GM12878 (cell line): Measurements from ENCODE around the gene PRR7. TPM values are rescaled to one million over a fixed set of nuclear protein-coding genes. Genes with fewer than 3 reads are reported as not detected.

Source experiments
- BACH1 ChIP-seq: fragments of 450-650 bp; IDR thresholded peaks from 2 replicates; pipeline ENCODE4 v1.6.1; 2017; ENCODE audit warnings: mild to moderate bottlenecking, borderline replicate concordance
- CHD4 ChIP-seq: fragments of 200-600 bp; sonication (generic); IDR thresholded peaks from 2 replicates; pipeline ENCODE4 v1.6.1; 2016; ENCODE audit warnings: mild to moderate bottlenecking
- CREB1 ChIP-seq: IDR thresholded peaks from 2 replicates; pipeline ENCODE4 v1.6.1; 2012; ENCODE audit warnings: low read depth, mild to moderate bottlenecking, inconsistent platforms
- EED ChIP-seq: sonication (generic); IDR thresholded peaks from 2 replicates; pipeline ENCODE4 v1.6.1; 2016; ENCODE audit warnings: antibody characterized with exemption, low read depth
- EZH2 ChIP-seq: IDR thresholded peaks from 2 replicates; pipeline ENCODE4 v1.6.1; 2012; ENCODE audit warnings: low read depth, mild to moderate bottlenecking, control low read depth, inconsistent platforms, low read length, borderline replicate concordance; ENCODE audit not compliant: control insufficient read depth
- HDAC6 ChIP-seq: fragments of 200-600 bp; sonication (generic); IDR thresholded peaks from one replicate; pipeline ENCODE4 v1.8.0; 2017; ENCODE audit warnings: antibody characterized with exemption; ENCODE audit not compliant: unreplicated experiment
- MEF2B ChIP-seq: fragments of 450-650 bp; IDR thresholded peaks from 2 replicates; pipeline ENCODE4 v1.6.1; 2018; ENCODE audit warnings: mild to moderate bottlenecking, moderate library complexity; ENCODE audit not compliant: partially characterized antibody, poor library complexity, severe bottlenecking
- MYB ChIP-seq: fragments of 150-350 bp; IDR thresholded peaks from 2 replicates; pipeline ENCODE4 v1.6.1; 2014; ENCODE audit warnings: mild to moderate bottlenecking, low read depth, low read length, borderline replicate concordance
- NFYA ChIP-seq: IDR thresholded peaks from 2 replicates; pipeline ENCODE4 v1.6.1; 2011; ENCODE audit warnings: low read depth, mild to moderate bottlenecking, low read length, improper control_type of control experiment, borderline replicate concordance
- NR2C1 ChIP-seq: fragments of 450-650 bp; IDR thresholded peaks from 2 replicates; pipeline ENCODE4 v1.6.1; 2017; ENCODE audit warnings: antibody characterized with exemption, mild to moderate bottlenecking, moderate library complexity
- NR2C2 ChIP-seq: IDR thresholded peaks from 2 replicates; pipeline ENCODE4 v1.6.1; 2011; ENCODE audit warnings: borderline replicate concordance, low read depth; ENCODE audit not compliant: control insufficient read depth, insufficient read length
- PML ChIP-seq: IDR thresholded peaks from 2 replicates; pipeline ENCODE4 v1.6.1; 2012; ENCODE audit warnings: low read length, inconsistent platforms
- POLR2A ChIP-seq: IDR thresholded peaks from 2 replicates; pipeline ENCODE4 v1.6.1; 2011; ENCODE audit warnings: low read depth, mild to moderate bottlenecking, low read length
- POLR2AphosphoS2 ChIP-seq: IDR thresholded peaks from 2 replicates; pipeline ENCODE4 v1.6.1; 2011; ENCODE audit warnings: low read depth, mild to moderate bottlenecking, low read length, improper control_type of control experiment, moderate library complexity
- RAD51 ChIP-seq: fragments of 450-650 bp; IDR thresholded peaks from 2 replicates; pipeline ENCODE4 v1.6.1; 2016; ENCODE audit warnings: moderate library complexity, mild to moderate bottlenecking, inconsistent platforms
- SMARCA5 ChIP-seq: fragments of 450-650 bp; IDR thresholded peaks from 2 replicates; pipeline ENCODE4 v1.6.1; 2017; ENCODE audit warnings: mild to moderate bottlenecking
- SREBF1 ChIP-seq: IDR thresholded peaks from 2 replicates; pipeline ENCODE4 v1.6.1; 2012; ENCODE audit warnings: mild to moderate bottlenecking, low read length
- TCF7 ChIP-seq: IDR thresholded peaks from 2 replicates; pipeline ENCODE4 v1.6.1; 2014; ENCODE audit warnings: antibody characterized with exemption, borderline replicate concordance
- ZZZ3 ChIP-seq: IDR thresholded peaks from 2 replicates; pipeline ENCODE4 v1.6.1; 2011; ENCODE audit warnings: low read depth; ENCODE audit not compliant: control insufficient read depth, insufficient read length
- polyA plus RNA-seq, 11 experiments: library from polyadenylated mRNA; depleted of rRNA in 4 of 11; unstranded in 6 of 11; stranded (reverse) in 5 of 11; fragments of >200 nt; fragmentation: Nextera tagmentation in 4 of 11; fragmentation: Illumina TruSeq in 1 of 11; extraction: Ambion mirVana in 4 of 11; extraction: Trizol in 1 of 11; gene quantifications; 1 replicate in 1 of 11; 2 replicates in 10 of 11; pipeline versions ENCODE4 v1.2.1 to v1.2.3, GENCODE V29; 2011 to 2016; ENCODE audit warnings: inconsistent platforms in 2 of 11, missing spikeins in 2 of 11, low read depth in 1 of 11
- total RNA-seq, 4 experiments: library from RNA; depleted of rRNA in 3 of 4; stranded (reverse); fragments of >200 nt in 3 of 4; fragmentation: Illumina TruSeq in 1 of 4; extraction: Trizol in 1 of 4; gene quantifications; 2 replicates each; pipeline versions ENCODE4 v1.2.1 to v1.2.3, GENCODE V29; 2013 to 2021
- TF ChIP-seq, protein P1 (sequence below): IDR thresholded peaks from 2 replicates; pipeline ENCODE4 v1.6.1; 2011; ENCODE audit warnings: mild to moderate bottlenecking, low read depth, low read length, moderate library complexity; ENCODE audit not compliant: insufficient replicate concordance
- TF ChIP-seq, protein P2 (sequence below): fragments of 450-650 bp; IDR thresholded peaks from 2 replicates; pipeline ENCODE4 v1.6.1; 2016; ENCODE audit warnings: mild to moderate bottlenecking, moderate library complexity, borderline replicate concordance
- TF ChIP-seq, protein P3 (sequence below): IDR thresholded peaks from 2 replicates; pipeline ENCODE4 v1.6.1; 2012; ENCODE audit warnings: low read depth, low read length, improper control_type of control experiment
- TF ChIP-seq, protein P4 (sequence below): IDR thresholded peaks from 2 replicates; pipeline ENCODE4 v1.6.1; 2011; ENCODE audit warnings: borderline replicate concordance, low read depth, mild to moderate bottlenecking, moderate library complexity, low read length; ENCODE audit not compliant: insufficient read depth, poor library complexity, severe bottlenecking

PRR7 gene
- total and polyA plus RNA-seq, 10 of the 15 experiments (the other 5 are each of a cell fraction or from before 2014, with no cell fraction given), result 0.09 to 18.8 (median 4.6) TPM; not detected in 2

DNA sequence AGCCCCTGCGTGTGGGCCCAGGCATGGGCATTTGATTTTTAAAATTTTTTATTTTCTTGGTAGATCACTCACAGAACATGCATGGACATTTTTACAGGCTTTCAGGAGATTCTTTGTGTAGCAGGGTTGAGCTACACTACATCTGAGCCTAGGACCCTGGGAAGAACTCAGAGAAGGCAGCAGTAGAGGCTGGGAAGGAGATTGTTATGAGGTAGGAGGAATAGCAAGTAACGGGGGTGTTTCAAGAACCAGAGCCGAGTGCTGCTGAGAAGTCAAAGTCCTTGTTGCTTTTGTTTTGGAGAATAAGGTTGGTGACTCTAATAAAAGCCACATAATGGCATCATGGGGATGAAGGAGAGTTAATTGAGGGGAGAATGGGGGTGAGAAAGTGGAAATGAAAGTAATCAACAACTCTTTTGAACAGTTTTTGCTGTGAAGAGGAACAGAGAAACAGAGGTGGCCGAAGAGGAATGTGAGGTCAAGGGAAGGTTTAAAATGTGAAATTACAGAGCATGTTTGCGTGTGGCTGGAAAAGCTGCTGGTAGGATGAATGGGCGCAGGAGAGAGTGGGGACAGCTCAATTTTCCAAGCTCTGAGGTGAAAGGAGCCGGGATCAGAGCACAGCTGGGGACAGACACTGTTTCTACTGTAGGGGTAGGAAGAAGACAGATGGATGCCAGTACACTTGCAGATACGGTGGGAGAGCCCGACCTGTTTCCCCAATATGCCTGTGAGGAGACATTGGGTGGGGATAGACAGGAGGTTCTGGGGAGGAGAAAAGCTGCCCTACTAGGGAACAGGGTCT lies 55.5 kb downstream of the PRR7 start (continued):
- TF ChIP-seq, protein P1, sequence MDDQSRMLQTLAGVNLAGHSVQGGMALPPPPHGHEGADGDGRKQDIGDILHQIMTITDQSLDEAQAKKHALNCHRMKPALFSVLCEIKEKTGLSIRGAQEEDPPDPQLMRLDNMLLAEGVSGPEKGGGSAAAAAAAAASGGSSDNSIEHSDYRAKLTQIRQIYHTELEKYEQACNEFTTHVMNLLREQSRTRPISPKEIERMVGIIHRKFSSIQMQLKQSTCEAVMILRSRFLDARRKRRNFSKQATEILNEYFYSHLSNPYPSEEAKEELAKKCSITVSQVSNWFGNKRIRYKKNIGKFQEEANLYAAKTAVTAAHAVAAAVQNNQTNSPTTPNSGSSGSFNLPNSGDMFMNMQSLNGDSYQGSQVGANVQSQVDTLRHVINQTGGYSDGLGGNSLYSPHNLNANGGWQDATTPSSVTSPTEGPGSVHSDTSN, result no peak
- TF ChIP-seq EED, result peak; percentile 85
- TF ChIP-seq TCF7, result no peak
- no peak for TF ChIP-seq NR2C2
- TF ChIP-seq RAD51, result peak; percentile 37; the same call in 1 of the 2 replicates
- 0 out of 2 replicates have a peak, but pooled peaks have one; percentile 60 for TF ChIP-seq POLR2AphosphoS2
- TF ChIP-seq BACH1, result peak; percentile 74; the same call in 1 of the 2 replicates
- no peak for TF ChIP-seq CREB1
- no peak for TF ChIP-seq NFYA
- no peak for TF ChIP-seq NR2C1
- TF ChIP-seq, protein P2, sequence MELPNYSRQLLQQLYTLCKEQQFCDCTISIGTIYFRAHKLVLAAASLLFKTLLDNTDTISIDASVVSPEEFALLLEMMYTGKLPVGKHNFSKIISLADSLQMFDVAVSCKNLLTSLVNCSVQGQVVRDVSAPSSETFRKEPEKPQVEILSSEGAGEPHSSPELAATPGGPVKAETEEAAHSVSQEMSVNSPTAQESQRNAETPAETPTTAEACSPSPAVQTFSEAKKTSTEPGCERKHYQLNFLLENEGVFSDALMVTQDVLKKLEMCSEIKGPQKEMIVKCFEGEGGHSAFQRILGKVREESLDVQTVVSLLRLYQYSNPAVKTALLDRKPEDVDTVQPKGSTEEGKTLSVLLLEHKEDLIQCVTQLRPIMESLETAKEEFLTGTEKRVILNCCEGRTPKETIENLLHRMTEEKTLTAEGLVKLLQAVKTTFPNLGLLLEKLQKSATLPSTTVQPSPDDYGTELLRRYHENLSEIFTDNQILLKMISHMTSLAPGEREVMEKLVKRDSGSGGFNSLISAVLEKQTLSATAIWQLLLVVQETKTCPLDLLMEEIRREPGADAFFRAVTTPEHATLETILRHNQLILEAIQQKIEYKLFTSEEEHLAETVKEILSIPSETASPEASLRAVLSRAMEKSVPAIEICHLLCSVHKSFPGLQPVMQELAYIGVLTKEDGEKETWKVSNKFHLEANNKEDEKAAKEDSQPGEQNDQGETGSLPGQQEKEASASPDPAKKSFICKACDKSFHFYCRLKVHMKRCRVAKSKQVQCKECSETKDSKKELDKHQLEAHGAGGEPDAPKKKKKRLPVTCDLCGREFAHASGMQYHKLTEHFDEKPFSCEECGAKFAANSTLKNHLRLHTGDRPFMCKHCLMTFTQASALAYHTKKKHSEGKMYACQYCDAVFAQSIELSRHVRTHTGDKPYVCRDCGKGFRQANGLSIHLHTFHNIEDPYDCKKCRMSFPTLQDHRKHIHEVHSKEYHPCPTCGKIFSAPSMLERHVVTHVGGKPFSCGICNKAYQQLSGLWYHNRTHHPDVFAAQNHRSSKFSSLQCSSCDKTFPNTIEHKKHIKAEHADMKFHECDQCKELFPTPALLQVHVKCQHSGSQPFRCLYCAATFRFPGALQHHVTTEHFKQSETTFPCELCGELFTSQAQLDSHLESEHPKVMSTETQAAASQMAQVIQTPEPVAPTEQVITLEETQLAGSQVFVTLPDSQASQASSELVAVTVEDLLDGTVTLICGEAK, result no peak; the same call in 1 of the 2 replicates
- no peak for TF ChIP-seq POLR2A
- no peak for TF ChIP-seq CHD4
- no peak for TF ChIP-seq HDAC6
- TF ChIP-seq EZH2, result no peak
- TF ChIP-seq ZZZ3, result no peak
- peak; percentile 77; the same call in 1 of the 2 replicates for TF ChIP-seq MYB
- TF ChIP-seq SMARCA5, result no peak
- TF ChIP-seq, protein P3, sequence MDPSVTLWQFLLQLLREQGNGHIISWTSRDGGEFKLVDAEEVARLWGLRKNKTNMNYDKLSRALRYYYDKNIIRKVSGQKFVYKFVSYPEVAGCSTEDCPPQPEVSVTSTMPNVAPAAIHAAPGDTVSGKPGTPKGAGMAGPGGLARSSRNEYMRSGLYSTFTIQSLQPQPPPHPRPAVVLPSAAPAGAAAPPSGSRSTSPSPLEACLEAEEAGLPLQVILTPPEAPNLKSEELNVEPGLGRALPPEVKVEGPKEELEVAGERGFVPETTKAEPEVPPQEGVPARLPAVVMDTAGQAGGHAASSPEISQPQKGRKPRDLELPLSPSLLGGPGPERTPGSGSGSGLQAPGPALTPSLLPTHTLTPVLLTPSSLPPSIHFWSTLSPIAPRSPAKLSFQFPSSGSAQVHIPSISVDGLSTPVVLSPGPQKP, result no peak
- no peak for TF ChIP-seq SREBF1
- TF ChIP-seq MEF2B, result peak; percentile 75
- TF ChIP-seq, protein P4, sequence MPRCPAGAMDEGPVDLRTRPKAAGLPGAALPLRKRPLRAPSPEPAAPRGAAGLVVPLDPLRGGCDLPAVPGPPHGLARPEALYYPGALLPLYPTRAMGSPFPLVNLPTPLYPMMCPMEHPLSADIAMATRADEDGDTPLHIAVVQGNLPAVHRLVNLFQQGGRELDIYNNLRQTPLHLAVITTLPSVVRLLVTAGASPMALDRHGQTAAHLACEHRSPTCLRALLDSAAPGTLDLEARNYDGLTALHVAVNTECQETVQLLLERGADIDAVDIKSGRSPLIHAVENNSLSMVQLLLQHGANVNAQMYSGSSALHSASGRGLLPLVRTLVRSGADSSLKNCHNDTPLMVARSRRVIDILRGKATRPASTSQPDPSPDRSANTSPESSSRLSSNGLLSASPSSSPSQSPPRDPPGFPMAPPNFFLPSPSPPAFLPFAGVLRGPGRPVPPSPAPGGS, result no peak
- no peak for TF ChIP-seq PML
